NCI-H526 treated with DMSO at 0.1 percent for 48 hours (cell line): ENCODE measurements around the gene IL1R1.
"Not testable (repeated sequence)": the region's sequence is repeated elsewhere in the genome, so short reads cannot be mapped to it uniquely, and the experiment has no call there.

Source experiments
- DNase-seq: peaks from one replicate; lab custom pipeline; 2025; lab: John Stamatoyannopoulos, UW

IL1R1 gene

GRCh38 chr2:102141970-102142828, at the start of gene IL1R1:
TSS of gene IL1R1 (plus strand) at chr2:102142746. CDS start at chr2:102157725, 14,979 bp downstream.
- DNase-seq: no peak

GRCh38 chr2:102093662-102094061, 48.9 kb upstream of the IL1R1 start:
- DNase-seq: no peak

- DNase-seq: no peak
These were observed 47.6 kb upstream of the IL1R1 start for GRCh38 chr2:102094917-102095316.

DNA sequence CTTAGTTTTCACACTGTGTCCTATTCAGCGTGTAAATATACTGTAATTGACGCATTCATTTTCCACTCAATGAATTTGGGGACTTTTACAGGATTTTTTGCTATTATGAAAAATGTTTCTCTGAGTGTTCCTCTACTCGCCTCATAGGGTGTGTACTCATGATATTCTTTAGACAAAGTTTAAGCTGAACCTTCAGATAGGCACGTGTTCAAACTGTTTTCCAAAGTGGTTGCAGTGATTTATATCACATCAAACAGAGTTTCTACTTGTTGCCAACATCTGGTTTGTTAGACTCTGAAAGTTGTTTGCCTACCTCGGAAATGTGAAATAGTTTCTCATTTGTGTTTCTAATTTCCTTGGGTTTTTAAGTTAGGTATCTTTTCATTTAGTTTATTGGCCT, 46.4 kb upstream of the IL1R1 start:
- DNase-seq: no peak

GRCh38 chr2:102098756-102099155, 43.8 kb upstream of the IL1R1 start:
- DNase-seq: no peak

- no peak for DNase-seq
These were observed 42.8 kb upstream of the IL1R1 start for GRCh38 chr2:102099536-102100298.

DNA sequence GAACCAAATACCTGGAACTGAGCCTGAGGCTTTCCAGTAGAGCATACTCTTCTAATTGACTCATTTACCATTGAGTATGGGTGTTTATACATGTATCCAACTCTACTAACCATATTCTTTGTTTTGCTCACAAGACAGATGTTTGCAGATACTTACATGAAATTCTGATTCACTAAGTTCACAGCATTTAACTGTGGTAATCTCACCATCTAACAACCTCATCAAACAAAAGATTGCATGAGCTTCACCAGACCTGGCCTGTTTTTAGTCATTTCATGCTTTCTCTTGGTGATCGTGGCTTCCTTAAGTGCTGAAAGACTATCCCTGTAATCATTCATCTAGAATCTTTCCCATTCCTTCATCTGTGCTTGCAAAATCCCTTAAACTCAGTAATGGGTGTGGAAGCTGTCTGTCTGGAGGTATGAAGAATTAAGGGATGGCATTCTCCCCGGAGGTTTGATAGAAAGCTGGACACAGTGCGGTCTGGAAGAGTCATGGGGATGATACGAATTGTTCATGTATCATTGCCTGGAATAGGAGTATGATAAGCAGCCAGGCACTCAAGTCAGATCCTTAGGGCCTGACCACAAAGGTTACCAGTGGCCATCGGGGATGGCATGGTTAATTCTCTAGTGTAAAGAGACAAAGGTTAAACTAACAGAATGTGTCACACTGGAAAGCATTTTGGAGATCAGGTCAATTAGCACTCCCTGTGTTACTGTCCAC, 42.0 kb upstream of the IL1R1 start:
- no peak for DNase-seq

DNA sequence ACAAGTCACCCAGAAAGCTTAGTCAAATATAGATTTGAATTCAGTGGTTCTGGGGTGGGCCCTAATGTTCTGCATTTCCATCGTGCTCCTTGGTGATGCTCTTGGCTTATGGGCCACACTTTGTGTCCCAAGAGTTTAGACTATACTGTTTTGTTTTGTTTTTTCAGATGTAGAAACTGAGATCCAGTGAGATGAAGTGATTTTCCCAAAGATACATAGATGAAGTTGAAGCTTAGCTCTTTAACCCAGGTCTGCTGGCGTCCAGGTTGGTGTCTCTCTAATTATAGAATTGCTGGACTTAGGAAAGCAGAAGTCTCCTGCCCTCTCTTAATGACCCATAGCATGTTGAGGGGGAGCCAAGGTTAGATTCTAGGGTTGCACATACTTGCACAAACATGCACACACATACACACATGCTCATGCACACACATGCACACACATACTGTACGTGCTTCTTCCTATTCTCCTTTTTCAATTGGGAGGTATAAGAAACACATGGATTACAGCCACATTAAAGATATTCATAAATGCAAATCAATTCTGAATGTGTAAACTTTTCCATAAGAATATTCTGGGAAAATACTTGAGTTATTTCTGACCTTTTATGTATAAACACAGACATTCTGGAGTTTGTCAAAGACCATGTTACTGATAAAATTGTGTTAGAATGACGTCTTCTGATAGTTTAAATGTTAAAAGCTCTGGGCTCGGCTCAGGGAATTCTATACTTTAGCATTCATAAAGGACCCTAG, 41.3 kb upstream of the IL1R1 start:
- no peak for DNase-seq

DNA sequence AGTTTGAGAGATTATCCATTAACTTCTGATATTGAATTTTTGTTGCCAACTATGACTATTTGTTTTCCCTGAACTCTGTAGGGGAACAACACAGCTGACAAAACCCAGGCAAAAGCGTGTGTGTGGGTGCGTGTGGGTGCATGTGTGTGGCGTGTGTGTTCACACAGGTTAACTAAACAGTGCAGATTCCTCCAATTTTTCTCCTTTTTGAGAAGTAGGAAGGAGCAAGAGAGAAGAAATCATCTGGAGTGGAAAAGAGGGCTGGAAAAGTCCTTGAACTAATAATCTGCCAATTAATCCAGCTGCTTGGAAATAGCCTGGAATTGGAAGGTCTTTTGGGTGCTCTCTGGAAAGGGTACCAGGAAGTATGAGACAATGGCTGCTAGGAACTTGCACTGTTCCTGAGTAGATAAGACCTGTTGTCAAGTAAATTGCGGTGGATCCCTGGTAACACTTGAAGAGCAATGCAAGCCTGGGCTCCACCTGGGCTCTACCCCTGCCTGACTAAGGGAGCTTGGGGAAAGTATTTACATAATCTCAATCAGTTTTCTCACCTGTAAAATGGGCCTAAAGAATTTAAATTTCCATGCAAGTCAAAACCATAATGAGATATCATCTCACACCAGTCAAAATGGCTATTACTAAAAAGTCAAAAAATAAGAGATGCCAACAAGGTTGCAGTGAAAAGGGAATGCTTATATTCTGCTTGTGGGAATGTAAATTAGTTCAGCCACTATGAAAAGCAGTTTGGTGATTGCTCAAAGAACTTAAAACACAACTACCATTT, 40.5 kb upstream of the IL1R1 start:
- no peak for DNase-seq

DNA sequence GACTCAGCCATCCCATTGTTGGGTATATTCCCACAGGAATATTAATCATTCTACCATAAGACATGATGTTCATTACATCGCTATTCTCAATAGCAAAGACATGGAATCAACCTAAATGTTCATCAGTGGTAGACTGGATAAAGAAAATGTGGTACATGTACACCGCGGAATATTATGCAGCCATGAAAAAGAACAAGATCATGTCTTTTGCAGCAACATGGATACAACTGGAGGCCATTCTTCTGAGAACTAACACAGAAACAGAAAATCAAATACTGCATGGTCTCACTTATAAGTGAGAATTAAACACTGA, 40.0 kb upstream of the IL1R1 start:
- DNase-seq: not testable (repeated sequence)

- DNase-seq: no peak
These were observed 39.3 kb upstream of the IL1R1 start for GRCh38 chr2:102103284-102103683.

GRCh38 chr2:102103992-102104871, 38.3 kb upstream of the IL1R1 start:
- no peak for DNase-seq

DNA sequence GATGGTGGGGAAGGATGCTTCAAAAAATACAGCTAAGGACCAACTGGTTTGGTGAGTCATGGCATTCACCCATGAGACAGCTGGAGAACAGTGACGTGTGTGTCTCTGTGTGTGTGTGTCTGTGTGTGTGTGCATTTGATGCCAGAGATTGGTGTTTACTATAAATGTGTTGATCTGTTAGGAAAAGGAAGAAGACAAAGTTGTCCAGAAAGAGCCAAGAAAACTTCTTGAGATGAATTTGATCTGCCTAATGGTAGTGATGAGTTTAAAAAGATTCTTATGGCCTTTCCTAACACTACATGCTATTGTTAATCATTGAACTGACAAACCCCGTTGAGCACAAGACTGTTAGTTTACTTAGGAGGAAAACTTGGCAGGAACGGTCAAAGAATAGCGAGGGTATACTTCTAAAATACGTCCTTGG, 36.4 kb upstream of the IL1R1 start:
- no peak for DNase-seq

GRCh38 chr2:102106813-102107740, 35.5 kb upstream of the IL1R1 start:
- DNase-seq: not testable (repeated sequence)

- DNase-seq: no peak
These were observed 34.8 kb upstream of the IL1R1 start for GRCh38 chr2:102107741-102108070.

DNA sequence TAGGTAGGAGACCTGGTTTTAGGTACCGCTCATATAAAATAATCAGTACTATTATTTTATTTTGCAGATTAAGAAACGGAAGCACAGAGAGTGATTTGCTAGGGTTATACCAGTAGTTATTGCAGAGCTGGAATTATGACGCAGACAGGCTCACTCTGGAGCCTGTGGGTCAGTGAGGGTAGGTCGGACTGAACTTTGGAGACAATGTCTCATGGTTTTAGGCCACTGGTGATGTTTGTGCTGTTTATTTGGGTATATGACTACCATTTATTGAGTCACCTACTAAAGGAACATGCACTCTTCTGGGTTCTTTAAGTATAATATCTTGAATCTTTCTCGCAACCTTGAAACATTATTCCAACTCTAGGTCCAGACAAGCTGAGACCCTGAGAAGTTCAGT, 33.5 kb upstream of the IL1R1 start:
- DNase-seq: no peak

DNA sequence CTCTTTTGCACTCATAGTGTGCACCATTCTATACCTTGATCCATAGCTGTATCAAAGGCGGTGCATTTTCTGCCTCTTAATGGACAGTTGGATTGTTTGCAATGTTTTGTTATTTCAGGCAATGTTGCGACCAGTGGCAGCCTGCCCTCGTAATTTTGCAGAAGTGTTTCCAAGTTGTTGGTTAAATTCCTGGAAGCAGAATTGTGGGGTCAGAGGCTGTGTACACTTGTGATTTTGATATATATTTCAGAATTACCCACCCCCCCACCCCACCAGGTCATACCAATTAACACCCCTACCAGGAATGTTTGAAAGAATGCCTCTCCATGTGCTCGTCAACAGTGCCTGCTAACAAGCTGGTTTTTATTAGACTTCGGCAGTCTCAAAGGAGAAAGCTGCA, 32.4 kb upstream of the IL1R1 start:
- DNase-seq: no peak

DNA sequence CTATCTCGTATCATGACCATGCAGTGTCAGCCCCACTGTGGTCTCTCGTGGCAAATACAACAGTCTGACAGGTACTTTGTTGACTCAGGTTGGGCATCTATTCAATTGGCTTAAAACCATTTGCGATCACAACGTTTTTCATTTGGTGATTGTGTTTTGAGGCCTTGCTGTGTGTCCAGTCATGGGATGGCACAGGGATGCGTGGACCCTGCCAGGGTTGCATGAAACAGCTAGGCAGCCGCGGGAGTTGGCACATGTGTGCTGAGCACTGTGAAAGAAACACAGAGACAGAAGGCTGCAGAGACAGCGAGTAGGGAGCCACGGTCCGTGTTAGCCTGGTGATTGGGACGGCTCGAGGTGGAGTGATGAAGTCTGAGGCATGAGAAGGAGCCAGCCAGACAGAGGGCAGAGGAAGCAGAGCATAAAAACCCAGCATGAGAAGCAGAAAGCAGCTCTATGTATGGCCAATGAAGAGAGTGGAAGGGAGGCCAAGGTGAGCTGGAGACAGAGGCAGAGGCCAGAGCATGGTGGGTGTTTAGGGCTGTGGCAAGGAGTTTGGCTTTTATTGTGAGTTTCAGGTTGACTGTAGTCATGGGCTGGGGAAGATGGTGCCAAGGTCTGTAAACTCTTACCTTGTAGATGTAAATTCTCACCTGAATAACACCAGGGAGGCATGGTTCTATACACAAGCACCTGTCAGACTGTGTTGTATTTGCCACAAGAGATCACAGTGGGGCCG, 31.8 kb upstream of the IL1R1 start:
- DNase-seq: no peak
